K562 (cell line): Measurements from ENCODE around the gene VEGFB. TPM values are rescaled to one million over a fixed set of nuclear protein-coding genes. Genes with fewer than 3 reads are reported as not detected.

ENCODE experiments used
- CCAR2 ChIP-seq: fragments of 200-400 bp; formaldehyde crosslinking; IDR thresholded peaks from 2 replicates; pipeline ENCODE4 v1.6.1; 2017; ENCODE audit warnings: mild to moderate bottlenecking, low read depth, low read length
- NFE2 ChIP-seq: IDR thresholded peaks from 2 replicates; pipeline ENCODE4 v1.6.1; 2014; ENCODE audit warnings: antibody characterized with exemption, low read depth
- ZBTB5 ChIP-seq: fragments of 450-650 bp; IDR thresholded peaks from 2 replicates; pipeline ENCODE4 v1.6.1; 2017; ENCODE audit warnings: antibody characterized with exemption
- ZNF324 ChIP-seq: fragments of 250-450 bp; sonication (Bioruptor Pico); IDR thresholded peaks from 2 replicates; pipeline ENCODE4 v1.4.0; 2020; ENCODE audit warnings: mild to moderate bottlenecking
- ZNF696 ChIP-seq: fragments of 250-450 bp; sonication (Bioruptor Pico); conservative IDR thresholded peaks from 2 replicates; pipeline ENCODE4 v1.4.0; 2020; ENCODE audit warnings: mild to moderate bottlenecking, moderate library complexity
- polyA plus RNA-seq, 8 experiments: library from polyadenylated mRNA; depleted of rRNA in 4 of 8; stranded (reverse) in 5 of 8; unstranded in 3 of 8; fragments of >200 nt; fragmentation: Nextera tagmentation in 2 of 8; fragmentation: Illumina TruSeq in 1 of 8; extraction: Ambion mirVana in 2 of 8; extraction: Trizol in 1 of 8; gene quantifications; 2 replicates each; pipeline versions ENCODE4 v1.2.1 to v1.2.3, GENCODE V29; 2011 to 2014; ENCODE audit warnings: inconsistent platforms in 1 of 8, missing spikeins in 1 of 8
- total RNA-seq, 7 experiments: library from RNA; depleted of rRNA in 6 of 7; stranded (reverse); fragments of >200 nt in 6 of 7; fragmentation: Illumina TruSeq in 2 of 7; extraction: Trizol in 2 of 7; gene quantifications; 2 replicates each; pipeline versions ENCODE4 v1.2.1 to v1.2.3, GENCODE V29; 2011 to 2021; ENCODE audit warnings: low replicate concordance in 1 of 7
- TF ChIP-seq, protein P1 (sequence below): fragments of 450-650 bp; IDR thresholded peaks from 2 replicates; pipeline ENCODE4 v1.6.1; 2016; ENCODE audit warnings: low read depth
- TF ChIP-seq, protein P2 (sequence below), 2 experiments: IDR thresholded peaks; 2 replicates each; pipeline ENCODE4 v1.6.1; 2011; ENCODE audit warnings: borderline replicate concordance in 1 of 2, control low read depth in 1 of 2, low read depth in 1 of 2, low read length in 1 of 2, mild to moderate bottlenecking in 1 of 2, mixed read lengths in 1 of 2, moderate library complexity in 1 of 2; ENCODE audit not compliant: insufficient read depth in 1 of 2, insufficient read length in 1 of 2, poor library complexity in 1 of 2, severe bottlenecking in 1 of 2; ENCODE audit errors: extremely low read depth in 1 of 2

Gene VEGFB
- total and polyA plus RNA-seq, 9 of the 15 experiments (the other 6 are each of a cell fraction or from before 2014, with no cell fraction given) = 11.0 to 83.4 (median 25.7) TPM

DNA sequence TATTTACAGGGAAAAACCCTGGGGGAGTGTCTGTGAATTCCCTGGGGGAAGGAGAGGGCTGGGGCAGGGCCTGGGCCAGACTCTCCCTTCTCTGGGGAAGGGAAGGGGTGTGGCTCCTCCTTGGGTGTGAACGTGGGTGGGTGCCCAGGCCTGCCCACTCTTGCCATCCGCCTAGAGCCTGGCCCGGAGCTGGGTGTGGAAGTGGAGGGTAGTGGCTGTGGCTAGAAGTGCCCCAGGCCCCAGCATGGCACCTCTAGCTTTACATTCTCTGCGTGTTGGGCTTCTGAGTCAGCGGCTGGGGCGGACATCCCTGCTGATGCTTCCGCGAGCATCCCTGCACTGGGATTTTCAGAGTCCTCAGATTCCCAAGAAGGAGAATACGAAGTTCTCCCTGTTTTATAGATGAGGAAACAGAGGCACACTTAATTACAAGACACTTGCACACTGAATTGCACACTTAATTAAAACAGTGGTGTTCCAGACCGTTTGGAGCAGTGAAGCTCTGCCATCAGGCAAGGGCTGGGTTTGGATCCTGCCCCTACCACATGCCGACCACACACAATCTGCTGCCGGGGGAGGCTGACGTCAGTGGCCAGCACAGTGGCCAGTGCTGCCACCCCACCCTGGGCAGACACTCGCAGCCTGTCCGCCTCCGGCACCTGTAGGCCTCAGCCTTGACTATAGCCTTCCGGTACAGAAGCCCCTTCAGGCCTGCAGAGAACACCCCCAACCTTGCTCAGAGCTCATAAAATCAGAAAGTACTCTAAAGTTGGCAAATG lies 42.5 kb downstream of the VEGFB start (continued):
- TF ChIP-seq, protein P1, sequence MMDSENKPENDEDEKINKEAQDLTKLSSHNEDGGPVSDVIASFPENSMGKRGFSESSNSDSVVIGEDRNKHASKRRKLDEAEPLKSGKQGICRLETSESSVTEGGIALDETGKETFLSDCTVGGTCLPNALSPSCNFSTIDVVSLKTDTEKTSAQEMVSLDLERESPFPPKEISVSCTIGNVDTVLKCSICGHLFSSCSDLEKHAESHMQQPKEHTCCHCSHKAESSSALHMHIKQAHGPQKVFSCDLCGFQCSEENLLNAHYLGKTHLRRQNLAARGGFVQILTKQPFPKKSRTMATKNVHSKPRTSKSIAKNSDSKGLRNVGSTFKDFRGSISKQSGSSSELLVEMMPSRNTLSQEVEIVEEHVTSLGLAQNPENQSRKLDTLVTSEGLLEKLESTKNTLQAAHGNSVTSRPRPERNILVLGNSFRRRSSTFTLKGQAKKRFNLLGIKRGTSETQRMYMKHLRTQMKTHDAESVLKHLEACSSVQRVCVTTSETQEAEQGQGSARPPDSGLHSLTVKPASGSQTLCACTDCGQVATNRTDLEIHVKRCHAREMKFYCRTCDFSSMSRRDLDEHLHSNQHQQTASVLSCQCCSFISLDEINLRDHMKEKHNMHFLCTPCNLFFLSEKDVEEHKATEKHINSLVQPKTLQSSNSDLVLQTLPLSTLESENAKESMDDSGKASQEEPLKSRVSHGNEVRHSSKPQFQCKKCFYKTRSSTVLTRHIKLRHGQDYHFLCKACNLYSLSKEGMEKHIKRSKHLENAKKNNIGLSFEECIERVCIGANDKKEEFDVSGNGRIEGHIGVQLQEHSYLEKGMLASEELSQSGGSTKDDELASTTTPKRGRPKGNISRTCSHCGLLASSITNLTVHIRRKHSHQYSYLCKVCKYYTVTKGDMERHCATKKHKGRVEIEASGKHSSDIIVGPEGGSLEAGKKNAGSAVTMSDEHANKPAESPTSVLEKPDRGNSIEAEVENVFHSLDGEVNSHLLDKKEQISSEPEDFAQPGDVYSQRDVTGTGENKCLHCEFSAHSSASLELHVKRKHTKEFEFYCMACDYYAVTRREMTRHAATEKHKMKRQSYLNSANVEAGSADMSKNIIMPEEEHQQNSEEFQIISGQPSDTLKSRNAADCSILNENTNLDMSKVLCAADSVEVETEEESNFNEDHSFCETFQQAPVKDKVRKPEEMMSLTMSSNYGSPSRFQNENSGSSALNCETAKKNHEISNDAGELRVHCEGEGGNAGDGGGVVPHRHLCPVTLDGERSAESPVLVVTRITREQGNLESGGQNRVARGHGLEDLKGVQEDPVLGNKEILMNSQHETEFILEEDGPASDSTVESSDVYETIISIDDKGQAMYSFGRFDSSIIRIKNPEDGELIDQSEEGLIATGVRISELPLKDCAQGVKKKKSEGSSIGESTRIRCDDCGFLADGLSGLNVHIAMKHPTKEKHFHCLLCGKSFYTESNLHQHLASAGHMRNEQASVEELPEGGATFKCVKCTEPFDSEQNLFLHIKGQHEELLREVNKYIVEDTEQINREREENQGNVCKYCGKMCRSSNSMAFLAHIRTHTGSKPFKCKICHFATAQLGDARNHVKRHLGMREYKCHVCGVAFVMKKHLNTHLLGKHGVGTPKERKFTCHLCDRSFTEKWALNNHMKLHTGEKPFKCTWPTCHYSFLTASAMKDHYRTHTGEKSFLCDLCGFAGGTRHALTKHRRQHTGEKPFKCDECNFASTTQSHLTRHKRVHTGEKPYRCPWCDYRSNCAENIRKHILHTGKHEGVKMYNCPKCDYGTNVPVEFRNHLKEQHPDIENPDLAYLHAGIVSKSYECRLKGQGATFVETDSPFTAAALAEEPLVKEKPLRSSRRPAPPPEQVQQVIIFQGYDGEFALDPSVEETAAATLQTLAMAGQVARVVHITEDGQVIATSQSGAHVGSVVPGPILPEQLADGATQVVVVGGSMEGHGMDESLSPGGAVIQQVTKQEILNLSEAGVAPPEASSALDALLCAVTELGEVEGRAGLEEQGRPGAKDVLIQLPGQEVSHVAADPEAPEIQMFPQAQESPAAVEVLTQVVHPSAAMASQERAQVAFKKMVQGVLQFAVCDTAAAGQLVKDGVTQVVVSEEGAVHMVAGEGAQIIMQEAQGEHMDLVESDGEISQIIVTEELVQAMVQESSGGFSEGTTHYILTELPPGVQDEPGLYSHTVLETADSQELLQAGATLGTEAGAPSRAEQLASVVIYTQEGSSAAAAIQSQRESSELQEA = no peak
- TF ChIP-seq NFE2 (no peak), CCAR2 (no peak), ZNF696 (CRISPR knock-in tag) (no peak), ZBTB5 (no peak), ZNF324 (CRISPR knock-in tag) (no peak)
- TF ChIP-seq, protein P2, sequence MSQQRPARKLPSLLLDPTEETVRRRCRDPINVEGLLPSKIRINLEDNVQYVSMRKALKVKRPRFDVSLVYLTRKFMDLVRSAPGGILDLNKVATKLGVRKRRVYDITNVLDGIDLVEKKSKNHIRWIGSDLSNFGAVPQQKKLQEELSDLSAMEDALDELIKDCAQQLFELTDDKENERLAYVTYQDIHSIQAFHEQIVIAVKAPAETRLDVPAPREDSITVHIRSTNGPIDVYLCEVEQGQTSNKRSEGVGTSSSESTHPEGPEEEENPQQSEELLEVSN (IDR thresholded peaks at IDR 0.05; ENCODE audit: borderline replicate concordance in 1 of 2, extremely low read depth in 1 of 2, insufficient read depth in 1 of 2, insufficient read length in 1 of 2, low read depth in 1 of 2, low read length in 1 of 2, poor library complexity in 1 of 2, severe bottlenecking in 1 of 2) = no peak
